ENCODE measurements around the gene TMEM125.

Gene TMEM125

DNA sequence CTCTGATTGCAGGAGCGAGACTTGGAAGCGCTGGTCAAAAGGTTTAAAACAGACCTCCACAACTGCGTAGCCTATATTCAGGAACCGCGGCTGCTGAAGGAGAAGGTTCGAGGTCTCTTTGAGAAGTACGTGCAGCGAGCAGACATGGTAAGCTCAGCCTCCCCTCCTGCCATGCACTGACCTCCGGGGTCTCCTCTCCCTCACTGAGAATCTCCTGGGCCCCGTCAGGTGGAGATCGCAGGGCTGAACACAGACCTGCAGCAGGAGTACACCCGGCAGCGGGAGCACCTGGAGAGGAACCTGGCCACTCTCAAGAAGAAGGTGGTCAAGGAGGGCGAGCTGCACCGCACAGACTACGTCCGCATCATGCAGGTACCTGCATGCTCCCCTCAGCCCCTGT is 35.5 kb upstream of the TMEM125 start:
- TF ChIP-seq CTCF (IDR thresholded peaks at IDR 0.05), result no peak
- Mint-ChIP-seq H3K9me3 (no peaks in the 10 kb centered on the region), H3K27ac (no peak overlapping the region), H3K36me3 (ENCODE audit: low read depth) (no peaks in the 10 kb centered on the region), H3K4me3 (no peak overlapping the region), H3K27me3 (ENCODE audit: low read depth, poor library complexity) (peaks cover 23% of the 10 kb centered on the region), H3K4me1 (peaks cover 4% of the 10 kb centered on the region)
- DNase-seq, result no peak

DNA sequence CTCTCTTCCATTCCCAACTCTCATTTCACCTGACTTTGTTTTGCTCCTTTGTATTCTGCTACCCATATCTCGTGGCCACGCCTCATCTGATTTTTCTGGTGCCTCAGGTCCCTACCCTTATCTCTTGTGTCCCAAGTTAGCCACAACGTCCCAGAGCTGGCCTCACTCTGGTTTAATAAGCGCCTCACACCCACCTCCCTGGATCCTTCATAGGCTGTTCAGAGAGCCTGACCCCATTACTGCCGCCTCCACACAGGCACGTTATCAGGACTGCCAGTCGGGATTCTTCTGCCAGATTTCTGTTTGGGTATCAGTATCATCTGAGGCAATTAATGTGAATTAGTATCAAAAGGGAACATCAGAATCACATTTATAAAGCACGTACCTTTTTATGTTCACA is 34.7 kb upstream of the TMEM125 start:
- H3K27ac Mint-ChIP-seq, result no peak overlapping the region
- no peaks in the 10 kb centered on the region for H3K9me3 Mint-ChIP-seq
- no peak overlapping the region for H3K4me3 Mint-ChIP-seq
- H3K27me3 Mint-ChIP-seq (ENCODE audit: low read depth, poor library complexity), result peaks cover 25% of the 10 kb centered on the region
- DNase-seq, result no peak
- H3K4me1 Mint-ChIP-seq, result peaks cover 4% of the 10 kb centered on the region
- TF ChIP-seq CTCF (IDR thresholded peaks at IDR 0.05), result no peak
- H3K36me3 Mint-ChIP-seq (ENCODE audit: low read depth), result no peaks in the 10 kb centered on the region

DNA sequence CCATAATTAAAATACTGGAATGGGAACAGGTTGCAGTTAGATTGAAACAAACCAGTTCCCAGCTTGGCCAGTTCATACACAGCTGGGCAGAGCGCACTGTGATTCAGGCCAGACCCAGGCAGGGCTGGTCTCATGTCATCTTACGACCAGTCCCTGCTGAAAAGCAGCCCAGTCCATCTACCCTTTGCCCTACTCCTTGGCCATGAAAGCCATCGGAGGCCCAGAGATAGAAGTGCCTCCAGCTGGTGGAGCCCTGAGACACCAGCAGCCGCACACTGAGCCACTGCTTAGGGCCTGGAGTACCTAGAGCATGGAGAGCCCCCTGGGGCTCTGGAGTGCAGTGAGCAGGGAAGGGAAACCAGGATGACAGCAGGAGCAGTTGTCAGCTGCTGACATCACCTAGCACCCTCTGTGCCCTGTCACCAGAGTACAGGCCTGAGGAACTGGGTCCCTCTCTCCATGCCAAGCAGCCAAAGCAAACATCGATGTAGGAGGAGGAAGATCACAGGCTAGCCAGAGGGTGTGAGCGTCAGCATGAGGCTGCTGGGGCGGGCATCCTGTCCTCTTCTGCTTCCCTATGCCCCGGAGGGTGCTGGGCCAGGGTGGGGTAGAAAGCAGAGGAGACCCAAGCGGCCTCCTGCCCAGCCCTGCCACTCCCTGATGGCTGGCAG is 34.2 kb upstream of the TMEM125 start:
- H3K36me3 Mint-ChIP-seq (ENCODE audit: low read depth), result no peaks in the 10 kb centered on the region

GRCh38 chr1:43237121-43237520 is 32.7 kb upstream of the TMEM125 start:
- peaks cover 31% of the 10 kb centered on the region for H3K27me3 Mint-ChIP-seq (ENCODE audit: low read depth, poor library complexity)
- H3K36me3 Mint-ChIP-seq (ENCODE audit: low read depth), result no peaks in the 10 kb centered on the region
- no peak overlapping the region for H3K4me3 Mint-ChIP-seq
- DNase-seq, result no peak
- H3K27ac Mint-ChIP-seq, result no peak overlapping the region
- no peak for TF ChIP-seq CTCF (IDR thresholded peaks at IDR 0.05)
- no peaks in the 10 kb centered on the region for H3K9me3 Mint-ChIP-seq
- peaks cover 4% of the 10 kb centered on the region for H3K4me1 Mint-ChIP-seq

More for the DNA sequence above, 34.2 kb upstream of the TMEM125 start:
- Mint-ChIP-seq H3K4me3 (no peak overlapping the region), H3K27ac (no peak overlapping the region), H3K4me1 (peaks cover 4% of the 10 kb centered on the region), H3K27me3 (ENCODE audit: low read depth, poor library complexity) (peaks cover 29% of the 10 kb centered on the region), H3K9me3 (no peaks in the 10 kb centered on the region)
- no peak for TF ChIP-seq CTCF (IDR thresholded peaks at IDR 0.05)
- DNase-seq, result no peak

GRCh38 chr1:43238085-43238484 is 31.7 kb upstream of the TMEM125 start:
- Mint-ChIP-seq H3K4me1 (peaks cover 4% of the 10 kb centered on the region), H3K4me3 (no peak overlapping the region), H3K36me3 (ENCODE audit: low read depth) (no peaks in the 10 kb centered on the region), H3K9me3 (no peaks in the 10 kb centered on the region), H3K27ac (no peak overlapping the region), H3K27me3 (ENCODE audit: low read depth, poor library complexity) (peaks cover 28% of the 10 kb centered on the region)
- TF ChIP-seq CTCF (IDR thresholded peaks at IDR 0.05), result peak; percentile 66
- peak; percentile 68 for DNase-seq

- peaks cover 28% of the 10 kb centered on the region for H3K27me3 Mint-ChIP-seq (ENCODE audit: low read depth, poor library complexity)
- no peaks in the 10 kb centered on the region for H3K9me3 Mint-ChIP-seq
- DNase-seq, result no peak
- no peak overlapping the region for H3K27ac Mint-ChIP-seq
- no peak for TF ChIP-seq CTCF (IDR thresholded peaks at IDR 0.05)
- no peaks in the 10 kb centered on the region for H3K36me3 Mint-ChIP-seq (ENCODE audit: low read depth)
- no peak overlapping the region for H3K4me3 Mint-ChIP-seq
- H3K4me1 Mint-ChIP-seq, result peaks cover 4% of the 10 kb centered on the region
Observed at GRCh38 chr1:43238991-43239469, 30.8 kb upstream of the TMEM125 start.

Data from nephron progenitor cell (in vitro differentiated cells).